Epidermal melanocyte (primary cell): ENCODE data around the gene CLEC2A.
"Not testable (repeated sequence)": the region's sequence is repeated elsewhere in the genome, so short reads cannot be mapped to it uniquely, and the experiment has no call there.

ENCODE experiments used
- DNase-seq: peaks from one replicate; pipeline ENCODE4 v3.0.0; 2011; ENCODE audit warnings: low spot score; ENCODE audit not compliant: insufficient read length

CLEC2A gene

GRCh38 chr12:9881988-9882387 lies 50.2 kb downstream of the CLEC2A start:
- no peak for DNase-seq

GRCh38 chr12:9881246-9881645 lies 50.9 kb downstream of the CLEC2A start, which contains the start of gene KLRF2:
KLRF2 (plus strand) TSS chr12:9881489; CDS start chr12:9881596, 107 bp downstream.
- no peak for DNase-seq

GRCh38 chr12:9880532-9881078 lies 51.6 kb downstream of the CLEC2A start:
- DNase-seq = no peak

- not testable (repeated sequence) for DNase-seq
Measured at GRCh38 chr12:9876120-9876519, 56.0 kb downstream of the CLEC2A start.

DNA sequence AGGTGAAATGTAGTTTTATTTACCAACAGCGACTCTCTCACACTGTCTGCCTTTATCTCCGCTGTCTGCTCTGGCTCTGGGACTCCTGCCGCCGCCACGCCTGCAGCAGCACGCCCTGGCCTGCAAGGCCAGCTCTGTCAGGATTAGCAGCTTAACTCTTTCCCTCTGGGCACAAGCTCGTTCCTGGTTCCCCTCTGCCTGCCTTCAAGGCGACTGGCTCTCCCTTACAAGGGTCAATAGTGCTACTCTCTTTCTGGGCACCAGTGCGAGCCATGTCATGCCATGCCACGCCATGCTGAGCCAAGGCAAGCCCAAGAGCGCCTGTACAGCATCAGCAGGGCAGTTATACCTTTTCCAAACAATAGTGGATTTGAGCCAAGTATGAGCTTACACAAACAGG lies 59.4 kb downstream of the CLEC2A start:
- DNase-seq = no peak

- DNase-seq = no peak
Measured at GRCh38 chr12:9872162-9872561, 60.0 kb downstream of the CLEC2A start.

DNA sequence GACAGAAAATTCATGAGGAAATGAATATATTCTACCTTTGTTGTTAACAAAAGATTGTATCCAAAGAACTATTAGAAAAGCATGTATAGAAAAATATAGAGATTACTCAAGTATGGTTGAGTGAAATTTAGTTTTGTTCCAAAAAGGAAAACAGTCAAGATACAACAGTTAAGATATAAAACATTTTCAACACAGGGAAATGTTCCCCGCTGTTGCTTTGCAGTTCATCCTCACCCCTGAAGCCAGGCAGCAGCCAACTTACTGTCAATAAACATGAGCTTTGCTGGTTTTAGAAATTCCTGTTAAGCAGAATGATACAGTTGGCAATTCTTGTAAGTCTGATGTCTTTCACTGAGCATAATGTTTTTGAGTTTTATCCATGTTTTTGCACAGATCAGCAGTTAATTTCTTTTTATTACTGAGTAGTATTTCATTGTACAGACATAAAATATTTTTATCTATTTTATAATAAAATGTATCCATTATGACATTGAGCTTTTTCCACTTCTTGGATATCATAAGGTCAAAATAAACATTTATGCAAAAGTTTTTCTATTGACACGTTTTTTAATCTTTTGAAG lies 61.8 kb downstream of the CLEC2A start:
- no peak for DNase-seq

GRCh38 chr12:9869307-9870161 lies 62.6 kb downstream of the CLEC2A start, which contains the start of gene CLEC2B:
CLEC2B (minus strand) TSS chr12:9869354.
- DNase-seq = peak; percentile 49

GRCh38 chr12:9868951-9869306 lies 63.2 kb downstream of the CLEC2A start:
- no peak for DNase-seq

DNA sequence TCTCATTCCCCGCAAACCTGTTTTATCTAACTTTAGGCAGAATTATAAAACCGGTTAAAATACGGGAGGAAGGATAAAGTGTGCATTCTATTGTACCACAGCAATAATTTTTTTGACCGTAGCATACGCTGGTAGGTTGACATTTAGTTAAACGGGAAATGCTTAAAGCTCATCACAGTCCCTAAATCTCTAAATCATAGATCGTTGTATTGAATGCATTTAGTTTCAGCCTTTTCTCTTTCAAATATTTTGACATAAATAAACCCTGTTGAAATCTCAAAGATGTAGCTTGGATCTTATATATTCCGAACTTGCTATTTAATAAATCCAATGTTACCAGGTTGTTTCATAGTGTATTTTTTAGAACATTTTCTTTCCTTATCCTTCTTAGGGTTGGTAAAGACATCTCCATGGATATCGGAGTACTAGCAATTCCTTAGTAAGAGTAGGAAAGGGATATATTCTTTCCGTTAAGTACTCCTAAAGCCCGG lies 63.8 kb downstream of the CLEC2A start:
- DNase-seq = no peak

- DNase-seq = no peak
Measured at GRCh38 chr12:9867531-9867930, 64.6 kb downstream of the CLEC2A start.

GRCh38 chr12:9866860-9867269 lies 65.3 kb downstream of the CLEC2A start:
- DNase-seq = no peak

DNA sequence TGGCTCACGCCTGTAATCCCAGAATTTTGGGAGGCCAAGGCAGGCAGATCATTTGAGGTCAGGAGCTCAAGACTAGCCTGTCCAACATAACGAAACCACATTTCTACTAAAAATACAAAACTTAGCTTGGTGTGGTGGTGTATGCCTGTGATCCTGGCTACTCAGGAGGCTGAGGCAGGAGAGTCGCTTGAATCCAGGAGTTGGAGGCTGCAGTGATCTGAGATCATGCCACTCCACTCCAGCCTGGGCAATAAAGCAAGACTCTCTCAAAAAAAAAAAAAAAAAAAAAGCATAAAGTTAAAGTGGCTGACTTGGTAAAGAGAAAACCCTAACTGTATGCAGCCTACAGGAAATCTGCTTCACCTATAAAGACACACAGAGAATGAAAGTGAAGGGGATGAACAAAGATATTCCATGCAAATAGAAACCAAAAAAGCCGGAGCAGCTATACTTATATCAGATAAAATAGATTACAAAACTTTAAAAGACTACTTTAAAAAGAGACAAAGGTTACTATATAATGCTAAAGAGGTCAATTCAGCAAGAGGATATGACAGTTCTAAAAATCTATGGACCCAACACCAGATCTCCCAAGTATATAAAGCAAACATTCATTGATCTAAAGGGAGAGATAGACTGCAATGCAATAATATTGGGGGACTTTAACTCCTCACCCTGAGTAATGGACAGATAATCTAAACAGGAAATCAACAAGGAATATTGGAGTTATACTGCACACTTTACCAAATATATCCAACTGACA lies 67.1 kb downstream of the CLEC2A start:
- DNase-seq = no peak
